RWPE2 (cell line): ENCODE data around the gene ABAT.
"Not testable (repeated sequence)": the region's sequence is repeated elsewhere in the genome, so short reads cannot be mapped to it uniquely, and the experiment has no call there.

Experiments
- ATAC-seq: fragments of 200-7000 bp; cut with Tn5 transposase; 3 replicates; pipeline ENCODE4 v1.9.1; 2021; ENCODE audit warnings: low read depth
- DNase-seq: peaks from one replicate; pipeline ENCODE4 v3.0.0-alpha.2; 2020; ENCODE audit warnings: low spot score
- H3K27ac ChIP-seq: fragments of 450-650 bp; 2 replicates; pipeline ENCODE4 v1.5.1; 2017; ENCODE audit warnings: mild to moderate bottlenecking; ENCODE audit not compliant: poor library complexity, severe bottlenecking
- H3K27me3 ChIP-seq: fragments of 250-450 bp; sonication (Bioruptor Pico); 2 replicates; pipeline ENCODE4 v1.5.1; 2021; ENCODE audit warnings: mild to moderate bottlenecking, moderate library complexity; ENCODE audit not compliant: insufficient read depth, poor library complexity, severe bottlenecking
- H3K36me3 ChIP-seq: fragments of 250-450 bp; sonication (Bioruptor Pico); 2 replicates; pipeline ENCODE4 v1.5.1; 2020; ENCODE audit warnings: low read depth, mild to moderate bottlenecking, moderate library complexity
- H3K4me1 ChIP-seq: fragments of 250-450 bp; sonication (Bioruptor Pico); 2 replicates; pipeline ENCODE4 v1.5.1; 2021; ENCODE audit warnings: mild to moderate bottlenecking, moderate library complexity; ENCODE audit not compliant: insufficient read depth, poor library complexity, severe bottlenecking
- H3K4me3 ChIP-seq: fragments of 250-450 bp; sonication (Bioruptor Pico); 2 replicates; pipeline ENCODE4 v1.5.1; 2021; ENCODE audit warnings: mild to moderate bottlenecking, moderate library complexity; ENCODE audit not compliant: severe bottlenecking
- H3K9me3 ChIP-seq: fragments of 250-450 bp; sonication (Bioruptor Pico); 2 replicates; pipeline ENCODE4 v1.5.1; 2021; ENCODE audit warnings: mild to moderate bottlenecking, moderate library complexity; ENCODE audit not compliant: severe bottlenecking
- TF ChIP-seq, protein P1 (sequence below): fragments of 450-650 bp; IDR thresholded peaks from one replicate; pipeline ENCODE4 v1.5.1; 2017; ENCODE audit warnings: mild to moderate bottlenecking, moderate library complexity; ENCODE audit not compliant: poor library complexity, severe bottlenecking

The ABAT gene

DNA sequence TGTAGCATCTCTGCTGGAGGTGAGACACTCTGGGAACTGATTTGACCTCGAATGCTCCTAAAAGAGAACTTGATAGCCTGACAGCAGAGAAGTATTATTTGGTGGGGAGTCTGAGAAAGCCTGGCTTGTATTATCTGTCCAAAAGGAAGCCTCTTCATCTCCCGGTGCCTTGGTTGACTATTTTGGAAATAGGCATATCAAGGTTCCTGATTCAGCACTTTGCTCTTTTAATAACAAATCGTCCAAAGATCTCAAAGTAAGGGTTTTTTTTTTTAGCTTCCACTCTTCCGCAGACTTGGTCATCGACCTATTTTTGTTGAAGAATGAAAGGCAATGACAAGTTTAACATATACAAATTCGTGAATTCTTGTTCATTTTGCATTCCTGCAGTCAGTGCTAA is 108.3 kb downstream of the ABAT start:
- Histone ChIP-seq H3K27ac (no peak overlapping the region), H3K9me3 (no peaks in the 10 kb centered on the region), H3K36me3 (0 out of 2 replicates have a peak, but pooled peaks cover under 1% of the 10 kb centered on the region), H3K4me3 (no peak overlapping the region), H3K4me1 (no peaks in the 10 kb centered on the region), H3K27me3 (no peaks in the 10 kb centered on the region)
- DNase-seq, result no peak
- no peak for ATAC-seq
- TF ChIP-seq, protein P1, sequence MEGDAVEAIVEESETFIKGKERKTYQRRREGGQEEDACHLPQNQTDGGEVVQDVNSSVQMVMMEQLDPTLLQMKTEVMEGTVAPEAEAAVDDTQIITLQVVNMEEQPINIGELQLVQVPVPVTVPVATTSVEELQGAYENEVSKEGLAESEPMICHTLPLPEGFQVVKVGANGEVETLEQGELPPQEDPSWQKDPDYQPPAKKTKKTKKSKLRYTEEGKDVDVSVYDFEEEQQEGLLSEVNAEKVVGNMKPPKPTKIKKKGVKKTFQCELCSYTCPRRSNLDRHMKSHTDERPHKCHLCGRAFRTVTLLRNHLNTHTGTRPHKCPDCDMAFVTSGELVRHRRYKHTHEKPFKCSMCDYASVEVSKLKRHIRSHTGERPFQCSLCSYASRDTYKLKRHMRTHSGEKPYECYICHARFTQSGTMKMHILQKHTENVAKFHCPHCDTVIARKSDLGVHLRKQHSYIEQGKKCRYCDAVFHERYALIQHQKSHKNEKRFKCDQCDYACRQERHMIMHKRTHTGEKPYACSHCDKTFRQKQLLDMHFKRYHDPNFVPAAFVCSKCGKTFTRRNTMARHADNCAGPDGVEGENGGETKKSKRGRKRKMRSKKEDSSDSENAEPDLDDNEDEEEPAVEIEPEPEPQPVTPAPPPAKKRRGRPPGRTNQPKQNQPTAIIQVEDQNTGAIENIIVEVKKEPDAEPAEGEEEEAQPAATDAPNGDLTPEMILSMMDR, result no peak

DNA sequence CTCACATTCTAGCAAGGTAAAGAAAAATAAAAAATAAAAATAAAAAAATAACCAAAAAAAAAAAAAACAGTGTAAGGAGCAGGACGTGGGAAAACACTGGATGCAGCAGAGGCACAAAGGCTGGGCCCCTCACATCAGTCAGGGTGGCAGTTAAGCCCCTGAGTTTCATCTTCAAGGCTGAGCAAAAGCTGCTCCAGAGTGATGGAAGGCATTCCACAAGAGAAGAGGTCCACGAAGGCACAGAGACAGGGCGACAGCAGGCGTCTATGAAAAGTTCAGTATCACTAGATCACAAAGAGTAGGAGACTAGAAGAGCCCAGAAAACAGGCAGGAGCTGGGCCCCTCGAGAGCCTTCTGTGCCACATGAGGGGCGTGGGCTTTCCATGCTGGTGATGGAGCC is 111.0 kb downstream of the ABAT start:
- Histone ChIP-seq H3K27me3 (no peaks in the 10 kb centered on the region), H3K4me1 (no peaks in the 10 kb centered on the region), H3K36me3 (no peaks in the 10 kb centered on the region), H3K27ac (no peak overlapping the region), H3K9me3 (no peaks in the 10 kb centered on the region), H3K4me3 (no peak overlapping the region)
- TF ChIP-seq, protein P1, result no peak
- no peak for ATAC-seq
- no peak for DNase-seq

DNA sequence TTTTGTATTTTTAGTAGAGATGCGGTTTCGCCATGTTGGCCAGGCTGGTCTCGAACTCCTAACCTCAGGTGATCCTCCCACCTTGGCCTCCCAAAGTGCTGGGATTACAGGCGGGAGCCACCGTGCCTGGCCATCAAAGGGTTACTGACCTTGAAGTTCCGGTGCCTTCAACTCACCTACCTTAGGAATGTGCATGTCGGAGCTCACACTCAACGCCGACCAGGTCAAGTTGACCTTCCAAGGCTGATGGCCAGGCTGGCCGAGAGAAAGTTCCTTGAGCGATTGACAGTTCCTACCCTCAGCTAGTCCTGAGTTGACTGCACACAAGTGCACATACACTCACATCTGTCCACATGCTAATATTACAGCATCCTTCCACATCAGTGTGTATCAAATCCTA is 111.9 kb downstream of the ABAT start:
- not testable (repeated sequence) for H3K9me3 ChIP-seq, H3K27me3 ChIP-seq, H3K36me3 ChIP-seq, H3K27ac ChIP-seq, ATAC-seq, H3K4me1 ChIP-seq, DNase-seq, H3K4me3 ChIP-seq

DNA sequence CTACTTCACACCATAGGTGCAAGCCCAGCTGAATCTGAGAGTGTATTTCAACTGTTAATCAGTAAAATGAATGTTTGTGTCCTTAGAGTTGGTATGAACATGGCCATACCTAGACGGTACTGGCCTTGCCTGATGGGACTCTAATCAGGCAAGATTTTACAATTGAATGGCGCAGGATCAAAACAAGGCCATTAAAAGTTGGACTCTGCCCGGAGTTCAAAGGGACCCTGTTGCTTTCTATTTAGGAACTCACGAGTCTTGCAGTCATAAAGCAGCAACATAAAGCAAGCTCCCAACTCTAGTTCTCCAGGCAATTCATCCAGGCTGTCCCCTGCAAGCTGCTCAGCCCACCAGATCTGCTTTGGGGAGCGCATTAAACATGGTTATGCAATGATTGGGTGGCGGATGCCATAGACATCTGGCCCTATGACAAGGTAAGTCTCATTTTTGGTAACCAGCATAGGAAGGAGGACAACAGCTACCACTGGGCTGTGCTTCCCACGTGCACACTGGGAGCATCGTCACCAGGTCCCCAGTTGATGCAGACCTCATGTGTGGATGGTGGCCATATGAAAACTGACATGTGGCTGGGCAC is 114.3 kb downstream of the ABAT start:
- TF ChIP-seq, protein P1, result no peak
- Histone ChIP-seq H3K36me3 (no peaks in the 10 kb centered on the region), H3K4me1 (no peaks in the 10 kb centered on the region), H3K27me3 (no peaks in the 10 kb centered on the region), H3K9me3 (no peaks in the 10 kb centered on the region), H3K4me3 (no peak overlapping the region), H3K27ac (no peak overlapping the region)
- ATAC-seq (no peak), DNase-seq (no peak)

DNA sequence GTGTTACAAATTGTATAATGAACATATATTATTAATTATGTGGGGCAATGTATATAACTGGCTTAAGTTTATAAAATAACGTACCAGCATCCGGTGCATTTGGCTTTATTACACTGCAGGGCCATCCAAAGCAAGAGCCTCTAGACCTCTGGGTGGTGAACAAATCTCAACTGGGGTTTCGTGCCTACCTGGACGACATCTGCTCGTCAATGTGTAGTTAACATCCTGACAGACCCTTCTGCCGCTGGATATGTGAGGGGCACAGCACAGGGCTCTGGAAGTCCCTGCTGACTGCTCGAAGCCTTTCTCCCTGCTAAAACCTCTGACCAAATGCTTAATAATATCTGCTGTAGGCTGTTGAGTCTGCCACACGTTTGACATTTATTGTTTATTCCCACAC is 120.7 kb downstream of the ABAT start:
- H3K4me1 ChIP-seq, result peaks cover 10% of the 10 kb centered on the region
- no peaks in the 10 kb centered on the region for H3K9me3 ChIP-seq
- no peak overlapping the region for H3K4me3 ChIP-seq
- H3K27me3 ChIP-seq, result no peaks in the 10 kb centered on the region
- peaks cover 16% of the 10 kb centered on the region for H3K36me3 ChIP-seq
- H3K27ac ChIP-seq, result no peak overlapping the region
- TF ChIP-seq, protein P1, result no peak
- ATAC-seq (no peak), DNase-seq (no peak)
